GM12878 (cell line): ENCODE measurements around the gene TMED5. TPM values are rescaled to one million over a fixed set of nuclear protein-coding genes. Genes with fewer than 3 reads are reported as not detected.

ENCODE experiments used
- ATAC-seq: fragments of 200-7000 bp; cut with Tn5 transposase; 3 replicates; pipeline ENCODE4 v1.9.1; 2020; ENCODE audit warnings: mild to moderate bottlenecking, moderate library complexity
- BruUV-seq: library from RNA; stranded (reverse); fragments of 400-500 nt; replicated peaks from 2 replicates; lab custom pipeline; 2021; lab: Mats Ljungman, UMichigan
- CTCF ChIA-PET: fragments of 300-600 bp; sonication (Branson Sonifier 250); formaldehyde crosslinking; extraction: SDS; loops from one replicate; lab custom pipeline; 2021; ENCODE audit warnings: inconsistent platforms; lab: Yijun Ruan, JAX
- POLR2A ChIA-PET: fragments of 350-600 bp; formaldehyde crosslinking; extraction: SDS; loops from one replicate; lab custom pipeline; 2021; ENCODE audit warnings: inconsistent platforms; lab: Charles Lee
- RAD21 ChIA-PET: fragments of 300-600 bp; sonication (Branson Sonifier 250); formaldehyde crosslinking; loops from one replicate; lab custom pipeline; 2023; ENCODE audit warnings: antibody characterized with exemption; ENCODE audit not compliant: unreplicated experiment; lab: Charles Lee
- SMC1A ChIA-PET: fragments of 300-600 bp; sonication (Branson Sonifier 250); formaldehyde crosslinking; loops from one replicate; lab custom pipeline; 2023; ENCODE audit not compliant: unreplicated experiment, uncharacterized antibody; lab: Charles Lee
- DNase-seq: peaks from one replicate; pipeline ENCODE4 v3.0.0-alpha.2; 2011; ENCODE audit warnings: low read depth, low spot score
- FAIRE-seq: peaks from 3 replicates; lab custom pipeline; 2011; peaks lifted over from hg19 to GRCh38; lab: Jason Lieb, UNC
- H2AFZ ChIP-seq: 2 replicates; pipeline ENCODE4 v1.6.0; 2011; ENCODE audit warnings: low read depth, low read length, control low read depth; ENCODE audit not compliant: control insufficient read depth
- H3K27ac ChIP-seq: 2 replicates; pipeline ENCODE4 v1.5.1; 2011; ENCODE audit warnings: control low read depth; ENCODE audit not compliant: control insufficient read depth, insufficient read depth
- H3K27me3 ChIP-seq, 2 experiments: replicated peaks in 1 of 2; 2 replicates each; pipeline versions ENCODE4 v1.6.0 to v1.6.1; 2011; ENCODE audit warnings: low read length in 1 of 2; ENCODE audit not compliant: control insufficient read depth in 2 of 2, insufficient read depth in 2 of 2
- H3K36me3 ChIP-seq, 2 experiments: 2 replicates each; pipeline ENCODE4 v1.5.1; 2011; ENCODE audit warnings: low read length in 1 of 2; ENCODE audit not compliant: control insufficient read depth in 2 of 2, insufficient read depth in 2 of 2
- H3K4me1 ChIP-seq: 2 replicates; pipeline ENCODE4 v1.6.1; 2011; ENCODE audit warnings: mild to moderate bottlenecking, low read length, moderate library complexity, mixed read lengths; ENCODE audit not compliant: control insufficient read depth, insufficient read depth
- H3K4me2 ChIP-seq: 2 replicates; pipeline ENCODE4 v1.6.0; 2011; ENCODE audit warnings: control low read depth; ENCODE audit not compliant: control insufficient read depth, insufficient read depth
- H3K4me3 ChIP-seq: fragments of 200-600 bp; sonication (generic); 2 replicates; pipeline ENCODE4 v1.5.1; 2016
- H3K79me2 ChIP-seq: 2 replicates; pipeline ENCODE4 v1.6.0; 2011; ENCODE audit warnings: low read length; ENCODE audit not compliant: control insufficient read depth, insufficient read depth
- H3K9ac ChIP-seq: 2 replicates; pipeline ENCODE4 v1.8.0; 2011; ENCODE audit warnings: low read length, control low read depth, mixed read lengths; ENCODE audit not compliant: control insufficient read depth, insufficient read depth
- H3K9me3 ChIP-seq: replicated peaks from 3 replicates; pipeline ENCODE4 v1.5.1; 2011; ENCODE audit warnings: mild to moderate bottlenecking, low read length; ENCODE audit not compliant: control insufficient read depth, insufficient read depth
- H4K20me1 ChIP-seq: 2 replicates; pipeline ENCODE4 v1.6.0; 2011; ENCODE audit not compliant: control insufficient read depth, insufficient read depth
- BCL11A ChIP-seq: IDR thresholded peaks from 2 replicates; pipeline ENCODE4 v1.6.1; 2011; ENCODE audit warnings: low read depth, low read length
- CEBPB ChIP-seq, 2 experiments: fragments of 150-350 bp in 1 of 2; IDR thresholded peaks; 2 replicates each; pipeline ENCODE4 v1.6.1; 2012 to 2014; ENCODE audit warnings: low read depth in 2 of 2, low read length in 2 of 2, borderline replicate concordance in 1 of 2, inconsistent platforms in 1 of 2
- CHD4 ChIP-seq: fragments of 200-600 bp; sonication (generic); IDR thresholded peaks from 2 replicates; pipeline ENCODE4 v1.6.1; 2016; ENCODE audit warnings: mild to moderate bottlenecking
- CREB1 ChIP-seq: IDR thresholded peaks from 2 replicates; pipeline ENCODE4 v1.6.1; 2012; ENCODE audit warnings: low read depth, mild to moderate bottlenecking, inconsistent platforms
- MTA2 ChIP-seq: fragments of 450-650 bp; IDR thresholded peaks from 2 replicates; pipeline ENCODE4 v1.6.1; 2016; ENCODE audit warnings: low read depth, mild to moderate bottlenecking, moderate library complexity
- NFXL1 ChIP-seq: fragments of 450-650 bp; IDR thresholded peaks from 2 replicates; pipeline ENCODE4 v1.6.1; 2017; ENCODE audit warnings: antibody characterized with exemption, mild to moderate bottlenecking, borderline replicate concordance
- PML ChIP-seq: IDR thresholded peaks from 2 replicates; pipeline ENCODE4 v1.6.1; 2012; ENCODE audit warnings: low read length, inconsistent platforms
- RAD51 ChIP-seq: fragments of 450-650 bp; IDR thresholded peaks from 2 replicates; pipeline ENCODE4 v1.6.1; 2016; ENCODE audit warnings: moderate library complexity, mild to moderate bottlenecking, inconsistent platforms
- SMAD1 ChIP-seq: fragments of 450-650 bp; IDR thresholded peaks from 2 replicates; pipeline ENCODE4 v1.6.1; 2018; ENCODE audit warnings: mild to moderate bottlenecking, low read depth; ENCODE audit not compliant: partially characterized antibody
- SP1 ChIP-seq: IDR thresholded peaks from one replicate; pipeline ENCODE4 v1.6.1; 2011; ENCODE audit warnings: low read depth, low read length
- STAT3 ChIP-seq: IDR thresholded peaks from 2 replicates; pipeline ENCODE4 v1.6.1; 2011; ENCODE audit warnings: low read depth, low read length, improper control_type of control experiment
- TAF1 ChIP-seq: IDR thresholded peaks from 2 replicates; pipeline ENCODE4 v1.6.1; 2011; ENCODE audit warnings: mild to moderate bottlenecking, low read depth, low read length, borderline replicate concordance
- TCF7 ChIP-seq: IDR thresholded peaks from 2 replicates; pipeline ENCODE4 v1.6.1; 2014; ENCODE audit warnings: antibody characterized with exemption, borderline replicate concordance
- ZNF274 ChIP-seq: IDR thresholded peaks from one replicate; pipeline ENCODE4 v1.8.0; 2011; ENCODE audit not compliant: insufficient read length, insufficient read depth
- ZNF687 ChIP-seq: fragments of 450-650 bp; IDR thresholded peaks from 2 replicates; pipeline ENCODE4 v1.6.1; 2017; ENCODE audit warnings: mild to moderate bottlenecking, moderate library complexity
- ZSCAN29 ChIP-seq: fragments of 450-650 bp; IDR thresholded peaks from 2 replicates; pipeline ENCODE4 v1.6.1; 2017; ENCODE audit warnings: mild to moderate bottlenecking, moderate library complexity
- WGBS: methylation state at CpG from one replicate; pipeline ENCODE4 v1.1.6; 2016; ENCODE audit warnings: low lambda C conversion rate; ENCODE audit not compliant: insufficient replicate concordance, insufficient coverage; ENCODE audit errors: missing lambda C conversion rate; 5-methylcytosine and 5-hydroxymethylcytosine counted together
- in situ Hi-C: fragments of 300-500 bp; cut with MboI; formaldehyde crosslinking; loops from 9 replicates; pipeline ENCODE4 v1.14.3; 2018; ENCODE audit warnings: mixed read lengths
- intact Hi-C: fragments of 100-400 bp; cut with micrococcal nuclease; formaldehyde crosslinking; loops from one replicate; pipeline ENCODE4 v1.14.2; 2022; ENCODE audit not compliant: unreplicated experiment
- polyA plus RNA-seq, 11 experiments: library from polyadenylated mRNA; depleted of rRNA in 4 of 11; unstranded in 6 of 11; stranded (reverse) in 5 of 11; fragments of >200 nt; fragmentation: Nextera tagmentation in 4 of 11; fragmentation: Illumina TruSeq in 1 of 11; extraction: Ambion mirVana in 4 of 11; extraction: Trizol in 1 of 11; gene quantifications; 1 replicate in 1 of 11; 2 replicates in 10 of 11; pipeline versions ENCODE4 v1.2.1 to v1.2.3, GENCODE V29; 2011 to 2016; ENCODE audit warnings: inconsistent platforms in 2 of 11, missing spikeins in 2 of 11, low read depth in 1 of 11
- total RNA-seq, 4 experiments: library from RNA; depleted of rRNA in 3 of 4; stranded (reverse); fragments of >200 nt in 3 of 4; fragmentation: Illumina TruSeq in 1 of 4; extraction: Trizol in 1 of 4; gene quantifications; 2 replicates each; pipeline versions ENCODE4 v1.2.1 to v1.2.3, GENCODE V29; 2013 to 2021

Gene TMED5
- total and polyA plus RNA-seq, 10 of the 15 experiments (the other 5 are each of a cell fraction or from before 2014, with no cell fraction given), result 18.5 to 80.6 (median 54.0) TPM

- Histone ChIP-seq H3K4me2 (no peak overlapping the region), H3K79me2 (no peaks in the 10 kb centered on the region), H3K27ac (no peak overlapping the region), H3K36me3 (peaks cover 0 to 4% of the 10 kb centered on the region in 2 experiments; a peak in 2 of 4 replicates), H3K9me3 (no peaks in the 10 kb centered on the region), H3K4me3 (no peak overlapping the region), H3K27me3 (no peaks in the 10 kb centered on the region), H2AFZ (no peak overlapping the region), H3K9ac (no peak overlapping the region), H4K20me1 (no peaks in the 10 kb centered on the region), H3K4me1 (no peaks in the 10 kb centered on the region)
- TF ChIP-seq BCL11A (no peak), SMAD1 (no peak), SP1 (no peak), RAD51 (no peak), TCF7 (no peak), ZNF687 (no peak), MTA2 (no peak), CREB1 (no peak), ZSCAN29 (no peak), NFXL1 (no peak), STAT3 (no peak), PML (no peak), TAF1 (no peak), ZNF274 (no peak), CHD4 (no peak), CEBPB (IDR thresholded peaks at IDR 0.05; ENCODE audit: borderline replicate concordance in 1 of 2, low read depth in 2 of 2, low read length in 2 of 2) (no peak)
- DNase-seq (no peak), FAIRE-seq (no peak), ATAC-seq (no peak)
- in situ Hi-C loops, result no loop called here
- POLR2A ChIA-PET, result no interaction called here
- intact Hi-C loops, result no loop called here
- SMC1A ChIA-PET, result interaction anchor here (1.3 to 2.4 kb wide), 2 partner anchors 17 to 29 kb away, joined by 3 to 7 read pairs; no protein-coding TSS in a partner anchor
- RAD21 ChIA-PET, result interaction anchor here (1.0 to 1.8 kb wide), 2 partner anchors 31 to 45 kb away, joined by 3 to 4 read pairs; no protein-coding TSS in a partner anchor
- BruUV-seq, result no TSS peak
- 100% methylated on average over 2 of the region's 2 CpGs for WGBS
- CTCF ChIA-PET, result interaction anchor here (0.8 to 1.3 kb wide), 2 partner anchors 11 to 62 kb away, joined by 3 to 4 read pairs; no protein-coding TSS in a partner anchor
These were observed 38.1 kb downstream of the TMED5 start for GRCh38 chr1:93142161-93142560.
